22Rv1 (cell line): ENCODE data around the gene PCDHGC4.

Source experiments
- ZFX ChIP-seq: fragments of 450-650 bp; IDR thresholded peaks from 2 replicates; pipeline ENCODE4 v1.6.1; 2017; ENCODE audit warnings: antibody characterized with exemption, borderline replicate concordance
- TF ChIP-seq, protein P1 (sequence below): fragments of 450-650 bp; IDR thresholded peaks from 2 replicates; pipeline ENCODE4 v1.5.1; 2017; ENCODE audit warnings: mild to moderate bottlenecking

DNA sequence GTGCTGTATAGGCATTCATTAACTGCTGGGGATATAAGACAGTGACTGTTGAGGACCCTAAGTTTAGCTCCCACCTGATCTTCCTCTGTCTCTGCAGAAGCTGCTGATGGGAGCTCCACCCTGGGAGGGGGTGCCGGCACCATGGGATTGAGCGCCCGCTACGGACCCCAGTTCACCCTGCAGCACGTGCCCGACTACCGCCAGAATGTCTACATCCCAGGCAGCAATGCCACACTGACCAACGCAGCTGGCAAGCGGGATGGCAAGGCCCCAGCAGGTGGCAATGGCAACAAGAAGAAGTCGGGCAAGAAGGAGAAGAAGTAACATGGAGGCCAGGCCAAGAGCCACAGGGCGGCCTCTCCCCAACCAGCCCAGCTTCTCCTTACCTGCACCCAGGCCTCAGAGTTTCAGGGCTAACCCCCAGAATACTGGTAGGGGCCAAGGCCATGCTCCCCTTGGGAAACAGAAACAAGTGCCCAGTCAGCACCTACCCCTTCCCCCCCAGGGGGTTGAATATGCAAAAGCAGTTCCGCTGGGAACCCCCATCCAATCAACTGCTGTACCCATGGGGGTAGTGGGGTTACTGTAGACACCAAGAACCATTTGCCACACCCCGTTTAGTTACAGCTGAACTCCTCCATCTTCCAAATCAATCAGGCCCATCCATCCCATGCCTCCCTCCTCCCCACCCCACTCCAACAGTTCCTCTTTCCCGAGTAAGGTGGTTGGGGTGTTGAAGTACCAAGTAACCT, 26.2 kb downstream of the PCDHGC4 start:
- TF ChIP-seq, protein P1, sequence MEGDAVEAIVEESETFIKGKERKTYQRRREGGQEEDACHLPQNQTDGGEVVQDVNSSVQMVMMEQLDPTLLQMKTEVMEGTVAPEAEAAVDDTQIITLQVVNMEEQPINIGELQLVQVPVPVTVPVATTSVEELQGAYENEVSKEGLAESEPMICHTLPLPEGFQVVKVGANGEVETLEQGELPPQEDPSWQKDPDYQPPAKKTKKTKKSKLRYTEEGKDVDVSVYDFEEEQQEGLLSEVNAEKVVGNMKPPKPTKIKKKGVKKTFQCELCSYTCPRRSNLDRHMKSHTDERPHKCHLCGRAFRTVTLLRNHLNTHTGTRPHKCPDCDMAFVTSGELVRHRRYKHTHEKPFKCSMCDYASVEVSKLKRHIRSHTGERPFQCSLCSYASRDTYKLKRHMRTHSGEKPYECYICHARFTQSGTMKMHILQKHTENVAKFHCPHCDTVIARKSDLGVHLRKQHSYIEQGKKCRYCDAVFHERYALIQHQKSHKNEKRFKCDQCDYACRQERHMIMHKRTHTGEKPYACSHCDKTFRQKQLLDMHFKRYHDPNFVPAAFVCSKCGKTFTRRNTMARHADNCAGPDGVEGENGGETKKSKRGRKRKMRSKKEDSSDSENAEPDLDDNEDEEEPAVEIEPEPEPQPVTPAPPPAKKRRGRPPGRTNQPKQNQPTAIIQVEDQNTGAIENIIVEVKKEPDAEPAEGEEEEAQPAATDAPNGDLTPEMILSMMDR: no peak
- no peak for TF ChIP-seq ZFX
